Measurements from ENCODE around the gene AP2A1.
A peak's percentile ranks its signal among the peaks of the same experiment; 100 is the strongest.

AP2A1 gene

DNA sequence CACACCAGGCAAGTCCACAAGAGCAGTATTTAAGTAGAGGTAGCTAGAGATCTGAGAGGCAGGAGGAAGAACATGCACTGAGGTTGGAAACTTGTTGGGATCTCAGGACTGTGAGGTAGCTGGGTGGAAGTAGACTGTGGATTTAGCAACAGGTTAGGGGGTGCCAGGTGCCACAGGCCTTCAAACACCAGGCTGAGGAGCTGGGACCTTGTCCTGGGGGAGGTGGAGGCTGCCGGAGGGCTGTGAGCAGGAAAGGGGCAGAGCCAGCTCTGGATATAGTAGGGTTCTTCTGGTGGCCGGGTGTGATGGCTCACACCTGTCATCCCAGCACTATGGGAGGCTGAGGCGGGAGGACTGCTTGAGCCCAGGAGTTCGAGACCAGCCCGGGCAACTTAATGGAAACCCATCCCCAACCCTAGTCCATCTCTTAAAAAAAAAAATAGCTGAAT, 43.2 kb downstream of the AP2A1 start:
- Histone ChIP-seq H3K27me3 (ENCODE audit: insufficient read depth, low read depth) (no peaks in the 10 kb centered on the region), H3K4me3 (IDR thresholded peaks at IDR 0.05; ENCODE audit: insufficient read depth, low read depth, low read length) (no peak overlapping the region), H3K36me3 (ENCODE audit: insufficient read depth) (no peaks in the 10 kb centered on the region), H3K4me2 (peak overlapping the region; percentile 81), H3K27ac (peak overlapping the region; percentile 52), H4K20me1 (ENCODE audit: insufficient read depth) (no peaks in the 10 kb centered on the region), H3K9ac (peak overlapping the region; percentile 51; the same call in 1 of the 2 replicates), H2AFZ (ENCODE audit: low read depth) (peak overlapping the region; percentile 72), H3K79me2 (ENCODE audit: insufficient read depth, low read depth) (no peaks in the 10 kb centered on the region), H3K4me1 (ENCODE audit: low read depth, poor library complexity, severe bottlenecking) (peaks cover 33% of the 10 kb centered on the region)
- TF ChIP-seq CTCF (conservative IDR thresholded peaks at IDR 0.05; ENCODE audit: low read depth, low read length): no peak

DNA sequence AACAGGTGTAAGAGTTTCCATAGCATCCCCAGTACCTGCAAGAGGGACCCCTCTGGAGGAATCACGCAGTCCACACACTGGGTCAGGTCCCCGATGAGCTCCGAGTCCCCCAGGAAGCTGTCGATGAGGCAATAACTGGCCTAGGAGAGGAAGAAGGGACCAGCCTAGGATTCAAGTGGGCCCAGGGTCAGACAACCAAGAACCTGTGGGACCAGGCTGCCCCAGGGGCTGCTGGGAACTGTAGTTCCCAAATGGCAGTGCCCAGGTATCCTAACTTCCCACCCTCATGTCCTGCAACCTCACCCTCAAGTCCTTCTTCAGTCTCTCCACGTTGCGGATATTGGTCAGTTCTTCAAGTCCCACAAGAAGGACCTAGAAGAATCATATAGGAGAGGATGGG, 44.5 kb downstream of the AP2A1 start:
- no peaks in the 10 kb centered on the region for H4K20me1 ChIP-seq (ENCODE audit: insufficient read depth)
- no peak overlapping the region for H3K4me3 ChIP-seq (IDR thresholded peaks at IDR 0.05; ENCODE audit: insufficient read depth, low read depth, low read length)
- no peak overlapping the region for H3K9ac ChIP-seq
- H3K36me3 ChIP-seq (ENCODE audit: insufficient read depth): no peaks in the 10 kb centered on the region
- no peak overlapping the region for H3K4me2 ChIP-seq
- no peaks in the 10 kb centered on the region for H3K79me2 ChIP-seq (ENCODE audit: insufficient read depth, low read depth)
- H3K4me1 ChIP-seq (ENCODE audit: low read depth, poor library complexity, severe bottlenecking): peaks cover 34% of the 10 kb centered on the region
- no peak overlapping the region for H2AFZ ChIP-seq (ENCODE audit: low read depth)
- no peak overlapping the region for H3K27ac ChIP-seq
- TF ChIP-seq CTCF (conservative IDR thresholded peaks at IDR 0.05; ENCODE audit: low read depth, low read length): no peak
- H3K27me3 ChIP-seq (ENCODE audit: insufficient read depth, low read depth): no peaks in the 10 kb centered on the region

DNA sequence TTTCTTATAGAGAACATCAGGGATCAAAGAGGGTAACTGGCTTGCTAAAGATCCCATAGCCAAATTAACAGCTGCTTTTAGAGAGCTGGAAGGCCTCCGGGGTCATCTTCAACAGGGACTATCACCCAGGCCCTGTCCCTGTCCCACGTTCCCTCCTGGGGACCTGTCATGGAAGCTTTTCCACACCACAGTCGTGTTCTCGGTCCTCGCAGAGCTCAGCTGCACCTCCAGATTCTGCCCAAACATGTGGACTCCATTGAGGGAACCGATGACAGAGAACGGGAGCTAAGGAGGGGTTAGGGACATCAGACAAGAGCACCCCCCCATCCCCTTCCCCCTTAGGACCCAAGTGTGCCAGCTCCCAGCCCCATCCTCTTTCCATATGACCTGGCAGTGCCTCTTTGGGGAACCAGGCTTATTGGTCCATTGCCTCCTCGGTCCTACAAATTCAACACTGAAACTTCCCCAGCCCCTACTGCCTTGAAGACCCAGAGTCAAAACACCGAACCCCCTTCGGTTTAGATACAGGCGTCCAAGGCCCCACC, 45.7 kb downstream of the AP2A1 start:
- Histone ChIP-seq H3K4me2 (peak overlapping the region; percentile 72), H3K27me3 (ENCODE audit: insufficient read depth, low read depth) (no peaks in the 10 kb centered on the region), H4K20me1 (ENCODE audit: insufficient read depth) (no peaks in the 10 kb centered on the region), H2AFZ (ENCODE audit: low read depth) (peak overlapping the region; percentile 74), H3K36me3 (ENCODE audit: insufficient read depth) (no peaks in the 10 kb centered on the region), H3K27ac (peak overlapping the region; percentile 71), H3K79me2 (ENCODE audit: insufficient read depth, low read depth) (no peaks in the 10 kb centered on the region), H3K9ac (peak overlapping the region; percentile 69), H3K4me1 (ENCODE audit: low read depth, poor library complexity, severe bottlenecking) (peaks cover 41% of the 10 kb centered on the region), H3K4me3 (IDR thresholded peaks at IDR 0.05; ENCODE audit: insufficient read depth, low read depth, low read length) (no peak overlapping the region)
- TF ChIP-seq CTCF (conservative IDR thresholded peaks at IDR 0.05; ENCODE audit: low read depth, low read length): no peak

- no peaks in the 10 kb centered on the region for H3K36me3 ChIP-seq (ENCODE audit: insufficient read depth)
- no peak within 1 kb of the TSS for H3K4me3 ChIP-seq (IDR thresholded peaks at IDR 0.05; ENCODE audit: insufficient read depth, low read depth, low read length)
- peak within 1 kb of the TSS; percentile 71 for H3K27ac ChIP-seq
- no peaks in the 10 kb centered on the region for H3K79me2 ChIP-seq (ENCODE audit: insufficient read depth, low read depth)
- H3K9ac ChIP-seq: peak within 1 kb of the TSS; percentile 69
- peak within 1 kb of the TSS; percentile 74 for H2AFZ ChIP-seq (ENCODE audit: low read depth)
- peaks cover 41% of the 10 kb centered on the region for H3K4me1 ChIP-seq (ENCODE audit: low read depth, poor library complexity, severe bottlenecking)
- no peaks in the 10 kb centered on the region for H4K20me1 ChIP-seq (ENCODE audit: insufficient read depth)
- no peaks in the 10 kb centered on the region for H3K27me3 ChIP-seq (ENCODE audit: insufficient read depth, low read depth)
- peak within 1 kb of the TSS; percentile 77 for H3K4me2 ChIP-seq
- TF ChIP-seq CTCF (conservative IDR thresholded peaks at IDR 0.05; ENCODE audit: low read depth, low read length): no peak; the same call in 1 of the 2 replicates
These were observed 46.4 kb downstream of the AP2A1 start, which contains the start of gene FUZ for GRCh38 chr19:49812997-49813861. TSS of gene FUZ (minus strand) at chr19:49813292. CDS start at chr19:49813106, 186 bp downstream.

All from KMS-11 (cell line).